A549 (cell line): ENCODE results near the gene UCP1.

Experiments
- CEBPB ChIP-seq, 2 experiments: fragments of >200 bp in 1 of 2; sonication (Bioruptor Twin) in 1 of 2; formaldehyde crosslinking in 1 of 2; IDR thresholded peaks; 2 replicates each; pipeline ENCODE4 v1.6.1; 2012 to 2016
- ESRRA ChIP-seq: fragments of 150-350 bp; IDR thresholded peaks from 2 replicates; pipeline ENCODE4 v1.6.1; 2014; ENCODE audit warnings: mild to moderate bottlenecking, low read length, borderline replicate concordance
- POLR2A ChIP-seq: IDR thresholded peaks from 2 replicates; pipeline ENCODE4 v1.6.1; 2012; ENCODE audit warnings: mild to moderate bottlenecking, low read length
- RFX5 ChIP-seq: fragments of 450-650 bp; IDR thresholded peaks from 2 replicates; pipeline ENCODE4 v1.7.1; 2014; ENCODE audit warnings: antibody characterized with exemption, mild to moderate bottlenecking, moderate library complexity
- SMC3 ChIP-seq: fragments of >200 bp; sonication (Bioruptor Twin); formaldehyde crosslinking; IDR thresholded peaks from 3 replicates; pipeline ENCODE4 v1.6.1; 2018; ENCODE audit warnings: inconsistent platforms
- ZFP36 ChIP-seq: fragments of 450-650 bp; IDR thresholded peaks from 2 replicates; pipeline ENCODE4 v1.6.1; 2014; ENCODE audit warnings: borderline replicate concordance; ENCODE audit not compliant: partially characterized antibody
- TF ChIP-seq, protein P1 (sequence below): fragments of >200 bp; sonication (Bioruptor Twin); formaldehyde crosslinking; IDR thresholded peaks from 3 replicates; pipeline ENCODE4 v1.5.1; 2016
- TF ChIP-seq, protein P2 (sequence below): fragments of 150-350 bp; IDR thresholded peaks from 2 replicates; pipeline ENCODE4 v1.6.1; 2014; ENCODE audit warnings: low read depth, mild to moderate bottlenecking, low read length
- TF ChIP-seq, protein P3 (sequence below): IDR thresholded peaks from 2 replicates; pipeline ENCODE4 v1.6.1; 2012

DNA sequence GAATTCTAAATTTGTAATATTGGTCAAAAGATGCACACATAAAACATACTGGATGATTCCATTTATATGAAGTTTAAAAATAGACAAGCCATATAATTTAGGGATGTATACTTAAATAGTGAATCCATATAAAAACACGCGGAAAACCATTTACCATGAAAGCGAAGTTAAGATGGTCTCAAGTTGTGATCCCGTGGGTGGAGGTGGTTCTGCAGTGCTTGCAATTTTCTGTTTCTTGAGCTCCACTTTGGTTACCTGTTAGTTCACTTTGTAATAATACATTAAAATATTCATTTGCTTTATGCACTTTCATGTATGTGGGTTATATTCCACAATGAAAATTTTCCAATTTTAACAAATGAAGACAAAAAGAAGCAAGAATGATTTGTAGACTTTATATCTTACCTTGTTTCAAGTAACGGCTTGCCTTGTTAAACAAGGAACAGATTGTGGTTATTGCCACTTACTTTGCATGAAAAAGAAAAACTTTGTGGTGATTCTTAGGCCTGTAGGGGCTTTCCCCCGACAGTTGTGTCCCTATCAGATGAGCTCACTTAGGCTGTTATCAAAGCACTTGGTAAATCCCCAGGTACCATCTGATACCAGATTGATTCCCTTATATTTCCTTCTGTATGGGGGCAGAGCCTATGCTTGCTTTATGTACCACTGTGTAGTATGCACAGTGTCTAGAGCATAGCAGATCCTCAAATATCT is 12.2 kb downstream of the UCP1 start:
- TF ChIP-seq POLR2A (no peak), ZFP36 (no peak), ESRRA (no peak), SMC3 (no peak), CEBPB (IDR thresholded peaks at IDR 0.05) (no peak), RFX5 (no peak)
- TF ChIP-seq, protein P1, sequence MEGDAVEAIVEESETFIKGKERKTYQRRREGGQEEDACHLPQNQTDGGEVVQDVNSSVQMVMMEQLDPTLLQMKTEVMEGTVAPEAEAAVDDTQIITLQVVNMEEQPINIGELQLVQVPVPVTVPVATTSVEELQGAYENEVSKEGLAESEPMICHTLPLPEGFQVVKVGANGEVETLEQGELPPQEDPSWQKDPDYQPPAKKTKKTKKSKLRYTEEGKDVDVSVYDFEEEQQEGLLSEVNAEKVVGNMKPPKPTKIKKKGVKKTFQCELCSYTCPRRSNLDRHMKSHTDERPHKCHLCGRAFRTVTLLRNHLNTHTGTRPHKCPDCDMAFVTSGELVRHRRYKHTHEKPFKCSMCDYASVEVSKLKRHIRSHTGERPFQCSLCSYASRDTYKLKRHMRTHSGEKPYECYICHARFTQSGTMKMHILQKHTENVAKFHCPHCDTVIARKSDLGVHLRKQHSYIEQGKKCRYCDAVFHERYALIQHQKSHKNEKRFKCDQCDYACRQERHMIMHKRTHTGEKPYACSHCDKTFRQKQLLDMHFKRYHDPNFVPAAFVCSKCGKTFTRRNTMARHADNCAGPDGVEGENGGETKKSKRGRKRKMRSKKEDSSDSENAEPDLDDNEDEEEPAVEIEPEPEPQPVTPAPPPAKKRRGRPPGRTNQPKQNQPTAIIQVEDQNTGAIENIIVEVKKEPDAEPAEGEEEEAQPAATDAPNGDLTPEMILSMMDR: no peak
- TF ChIP-seq, protein P2, sequence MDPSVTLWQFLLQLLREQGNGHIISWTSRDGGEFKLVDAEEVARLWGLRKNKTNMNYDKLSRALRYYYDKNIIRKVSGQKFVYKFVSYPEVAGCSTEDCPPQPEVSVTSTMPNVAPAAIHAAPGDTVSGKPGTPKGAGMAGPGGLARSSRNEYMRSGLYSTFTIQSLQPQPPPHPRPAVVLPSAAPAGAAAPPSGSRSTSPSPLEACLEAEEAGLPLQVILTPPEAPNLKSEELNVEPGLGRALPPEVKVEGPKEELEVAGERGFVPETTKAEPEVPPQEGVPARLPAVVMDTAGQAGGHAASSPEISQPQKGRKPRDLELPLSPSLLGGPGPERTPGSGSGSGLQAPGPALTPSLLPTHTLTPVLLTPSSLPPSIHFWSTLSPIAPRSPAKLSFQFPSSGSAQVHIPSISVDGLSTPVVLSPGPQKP: no peak
- TF ChIP-seq, protein P3, sequence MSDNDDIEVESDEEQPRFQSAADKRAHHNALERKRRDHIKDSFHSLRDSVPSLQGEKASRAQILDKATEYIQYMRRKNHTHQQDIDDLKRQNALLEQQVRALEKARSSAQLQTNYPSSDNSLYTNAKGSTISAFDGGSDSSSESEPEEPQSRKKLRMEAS: no peak
